HCT116 (cell line): ENCODE results near the gene ST7. TPM values are rescaled to one million over a fixed set of nuclear protein-coding genes. Genes with fewer than 3 reads are reported as not detected.
"Not testable (repeated sequence)": the region's sequence is repeated elsewhere in the genome, so short reads cannot be mapped to it uniquely, and the experiment has no call there.

Source experiments
- ATAC-seq: fragments of 200-7000 bp; cut with Tn5 transposase; 2 replicates; pipeline ENCODE4 v1.9.1; 2020; ENCODE audit warnings: mild to moderate bottlenecking, moderate library complexity
- BruUV-seq: library from RNA; stranded (reverse); fragments of 400-500 nt; replicated peaks from 2 replicates; lab custom pipeline; 2021; lab: Mats Ljungman, UMichigan
- CTCF ChIA-PET: fragments of 300-600 bp; sonication (Branson Sonifier 250); formaldehyde crosslinking; loops from one replicate; lab custom pipeline; 2021; ENCODE audit warnings: antibody characterized with exemption; lab: Charles Lee
- POLR2A ChIA-PET: fragments of 300-600, 350-600 bp; sonication (Branson Sonifier 250); formaldehyde crosslinking; loops from one replicate; lab custom pipeline; 2021; ENCODE audit warnings: antibody characterized with exemption; lab: Charles Lee
- RAD21 ChIA-PET, 2 experiments: fragments of 300-600 bp; sonication (Branson Sonifier 250); formaldehyde crosslinking; loops; one replicate each; lab custom pipeline; 2023; ENCODE audit warnings: low total read pairs in 2 of 2; ENCODE audit not compliant: uncharacterized antibody in 2 of 2, unreplicated experiment in 2 of 2, low non-redundant PET in 1 of 2; lab: Charles Lee
- DNase-seq: peaks from one replicate; pipeline ENCODE4 v3.0.0-alpha.2; 2010; ENCODE audit warnings: low read depth, low spot score
- H2AFZ ChIP-seq: fragments of 200-600 bp; shearing (Covaris generic), sonication (generic); 2 replicates; pipeline ENCODE4 v1.6.1; 2017; ENCODE audit warnings: low read depth, mixed run types, mixed read lengths, antibody characterized with exemption, low read length; ENCODE audit not compliant: poor library complexity, severe bottlenecking
- H3K27ac ChIP-seq: 2 replicates; pipeline ENCODE4 v1.5.1; 2012; ENCODE audit warnings: low read depth, low read length
- H3K27me3 ChIP-seq: fragments of 200-600 bp; sonication (generic); 2 replicates; pipeline ENCODE4 v1.6.1; 2016; ENCODE audit warnings: mixed run types, low read length, mixed read lengths; ENCODE audit not compliant: insufficient read depth
- H3K36me3 ChIP-seq, 2 experiments: fragments of 200-500 bp in 1 of 2; fragments of 200-600 bp in 1 of 2; sonication (Bioruptor generic) in 1 of 2; sonication (generic) in 1 of 2; 2 replicates each; pipeline versions ENCODE4 v1.5.1 to v1.6.1; 2014 to 2016; ENCODE audit warnings: low read length in 2 of 2, inconsistent platforms in 1 of 2, mixed read lengths in 1 of 2, mixed run types in 1 of 2; ENCODE audit not compliant: insufficient read depth in 2 of 2, control insufficient read depth in 1 of 2
- H3K4me1 ChIP-seq, 2 experiments: fragments of 200-600 bp in 1 of 2; sonication (generic) in 1 of 2; 2 replicates each; pipeline versions ENCODE4 v1.5.1 to v1.6.1; 2012 to 2017; ENCODE audit warnings: low read length in 2 of 2, inconsistent platforms in 1 of 2, mild to moderate bottlenecking in 1 of 2, mixed read lengths in 1 of 2, mixed run types in 1 of 2, moderate library complexity in 1 of 2; ENCODE audit not compliant: insufficient read depth in 2 of 2, control insufficient read depth in 1 of 2
- H3K4me2 ChIP-seq: fragments of 200-600 bp; sonication (generic); 2 replicates; pipeline ENCODE4 v1.6.1; 2017; ENCODE audit warnings: mixed run types, low read length, mixed read lengths
- H3K4me3 ChIP-seq, 2 experiments: fragments of 200-600 bp in 1 of 2; sonication (generic) in 1 of 2; replicated peaks in 1 of 2; 2 replicates each; pipeline ENCODE4 v1.5.1; 2011 to 2016; ENCODE audit warnings: low read length in 2 of 2, control low read depth in 1 of 2, low read depth in 1 of 2, mild to moderate bottlenecking in 1 of 2, mixed read lengths in 1 of 2, mixed run types in 1 of 2
- H3K79me2 ChIP-seq: fragments of 200-600 bp; sonication (generic); 2 replicates; pipeline ENCODE4 v1.6.1; 2017; ENCODE audit warnings: mild to moderate bottlenecking, mixed run types, low read length, moderate library complexity, mixed read lengths; ENCODE audit not compliant: insufficient read depth
- H3K9ac ChIP-seq: fragments of 200-600 bp; sonication (generic); 2 replicates; pipeline ENCODE4 v1.6.1; 2016; ENCODE audit warnings: low read length, mixed read lengths
- H3K9me2 ChIP-seq: fragments of 200-600 bp; sonication (generic), shearing (Covaris generic); 2 replicates; pipeline ENCODE4 v1.6.1; 2017; ENCODE audit warnings: mixed run types, mild to moderate bottlenecking, moderate library complexity; ENCODE audit not compliant: insufficient read depth
- H3K9me3 ChIP-seq, 2 experiments: fragments of 200-500 bp in 1 of 2; fragments of 200-600 bp in 1 of 2; sonication (Bioruptor generic) in 1 of 2; sonication (generic) in 1 of 2; 2 replicates each; pipeline ENCODE4 v1.6.1; 2014 to 2017; ENCODE audit warnings: low read length in 2 of 2, mixed read lengths in 2 of 2, inconsistent platforms in 1 of 2, low read depth in 1 of 2, mild to moderate bottlenecking in 1 of 2, mixed run types in 1 of 2, moderate library complexity in 1 of 2; ENCODE audit not compliant: control insufficient read depth in 1 of 2, insufficient read depth in 1 of 2
- H4K20me1 ChIP-seq: fragments of 200-600 bp; sonication (generic), shearing (Covaris generic); 2 replicates; pipeline ENCODE4 v1.6.1; 2017; ENCODE audit warnings: mixed run types, mild to moderate bottlenecking, moderate library complexity; ENCODE audit not compliant: insufficient read depth
- ATF3 ChIP-seq: IDR thresholded peaks from 2 replicates; pipeline ENCODE4 v1.6.1; 2012
- ELF1 ChIP-seq: IDR thresholded peaks from 2 replicates; pipeline ENCODE4 v1.6.1; 2012; ENCODE audit warnings: low read depth, borderline replicate concordance
- EZH2 ChIP-seq: fragments of 200-600 bp; sonication (generic); IDR thresholded peaks from 2 replicates; pipeline ENCODE4 v1.6.1; 2017; ENCODE audit warnings: antibody characterized with exemption, mixed run types
- EZH2phosphoT487 ChIP-seq: fragments of 200-600 bp; IDR thresholded peaks from 2 replicates; pipeline ENCODE4 v1.6.1; 2018; ENCODE audit warnings: antibody characterized with exemption, borderline replicate concordance
- YY1 ChIP-seq: IDR thresholded peaks from 2 replicates; pipeline ENCODE4 v1.6.1; 2011; ENCODE audit warnings: low read length, low read depth, moderate library complexity, mild to moderate bottlenecking; ENCODE audit not compliant: insufficient replicate concordance; ENCODE audit errors: extremely low read depth
- ZNF274 ChIP-seq: fragments of 200-500 bp; sonication (Bioruptor generic); IDR thresholded peaks from 2 replicates; pipeline ENCODE4 v1.6.1; 2014; ENCODE audit warnings: mild to moderate bottlenecking, low read depth, low read length, inconsistent platforms
- intact Hi-C: fragments of 100-400 bp; cut with micrococcal nuclease; formaldehyde crosslinking; loops from 2 replicates; pipeline ENCODE4 v1.10.0; 2022
- total RNA-seq: library from RNA; stranded (reverse); gene quantifications from one replicate; pipeline ENCODE4 v1.2.1, GENCODE V29; 2021; ENCODE audit not compliant: unreplicated experiment

ST7 gene
- total RNA-seq, 1 experiment from 2014 or later, result 12.6 TPM

- no peaks in the 10 kb centered on the region for H3K36me3 ChIP-seq
- no peak overlapping the region for H3K9ac ChIP-seq
- peaks cover 15 to 18% of the 10 kb centered on the region in 2 experiments for H3K4me1 ChIP-seq
- intact Hi-C loops, result no loop called here
- H3K27ac ChIP-seq, result no peak overlapping the region
- H3K9me2 ChIP-seq, result no peaks in the 10 kb centered on the region
- H3K4me3 ChIP-seq, result no peak overlapping the region
- no peaks in the 10 kb centered on the region for H3K27me3 ChIP-seq
- ChIA-PET CTCF (interaction anchor here (1.2 to 3.0 kb wide), 2 partner anchors 13 to 17 kb away, joined by 8 to 11 read pairs; no protein-coding TSS in a partner anchor), POLR2A (no interaction called here), RAD21 (no interaction called here)
- H4K20me1 ChIP-seq, result no peaks in the 10 kb centered on the region
- H3K79me2 ChIP-seq, result peaks cover 3% of the 10 kb centered on the region; the same call in 1 of the 2 replicates
- ATAC-seq (no peak), DNase-seq (no peak)
- TF ChIP-seq EZH2phosphoT487, result no peak
- no peak for TF ChIP-seq ATF3
- no peak for TF ChIP-seq EZH2
- TF ChIP-seq ELF1, result no peak
- TF ChIP-seq YY1, result no peak
- TF ChIP-seq ZNF274, result no peak
- no peaks in the 10 kb centered on the region for H3K9me3 ChIP-seq
- H3K4me2 ChIP-seq, result no peak overlapping the region
- H2AFZ ChIP-seq, result no peak overlapping the region
- BruUV-seq, result no TSS peak
Measured at GRCh38 chr7:116971869-116972268, 18.6 kb downstream of the ST7 start.

GRCh38 chr7:116975024-116975423 is 21.7 kb downstream of the ST7 start:
- RAD21 ChIA-PET, H4K20me1 ChIP-seq, H3K27ac ChIP-seq, H3K27me3 ChIP-seq, POLR2A ChIA-PET, BruUV-seq, intact Hi-C loops, H3K4me2 ChIP-seq, CTCF ChIA-PET, H3K9ac ChIP-seq, ATAC-seq, H3K9me2 ChIP-seq, H3K79me2 ChIP-seq, H3K4me3 ChIP-seq, DNase-seq, H3K36me3 ChIP-seq, H2AFZ ChIP-seq, H3K9me3 ChIP-seq: not testable (repeated sequence)
- H3K4me1 ChIP-seq, result peaks cover 15% of the 10 kb centered on the region in 2 experiments
